AG10803 (cell line): ENCODE results near the gene OR13C8.

Experiments
- DNase-seq: peaks from one replicate; pipeline ENCODE4 v3.0.0; 2010; ENCODE audit warnings: low read depth
- H3K4me3 ChIP-seq: 2 replicates; pipeline ENCODE4 v1.5.1; 2011; ENCODE audit warnings: mild to moderate bottlenecking, low read length, control low read depth
- CTCF ChIP-seq: conservative IDR thresholded peaks from 2 replicates; pipeline ENCODE4 v1.5.1; 2011; ENCODE audit warnings: mild to moderate bottlenecking, low read length, control low read depth, inconsistent platforms

Gene OR13C8

GRCh38 chr9:104618104-104618503 lies 49.1 kb downstream of the OR13C8 start, which contains the start of gene OR13C9:
OR13C9 (minus strand) TSS chr9:104618204; CDS start chr9:104618204, 0 bp downstream.
- no peak for TF ChIP-seq CTCF
- H3K4me3 ChIP-seq: no peak within 1 kb of the TSS
- no peak for DNase-seq
